Common myeloid progenitor, CD34-positive (primary cell): Measurements from ENCODE around the gene GALR2.

Experiments
- CTCF ChIA-PET: fragments of 350-600 bp; sonication (Branson Sonifier 250); formaldehyde crosslinking; loops from one replicate; lab custom pipeline; 2021; ENCODE audit warnings: antibody characterized with exemption; lab: Charles Lee
- POLR2A ChIA-PET: fragments of 350-600 bp; sonication (Branson Sonifier 250); formaldehyde crosslinking; loops from one replicate; lab custom pipeline; 2021; ENCODE audit warnings: antibody characterized with exemption; lab: Charles Lee
- DNase-seq, 3 donors: peaks; one replicate each; pipeline versions ENCODE4 v3.0.0 to v3.0.0-alpha.2; 2013
- H3K27ac ChIP-seq, 2 experiments: 1 replicate in 1 of 2; 2 replicates in 1 of 2; pipeline ENCODE4 v1.7.0; 2013; ENCODE audit warnings: inconsistent platforms in 2 of 2, low read length in 2 of 2, mild to moderate bottlenecking in 2 of 2, low read depth in 1 of 2, moderate library complexity in 1 of 2; ENCODE audit not compliant: severe bottlenecking in 2 of 2, insufficient read depth in 1 of 2, poor library complexity in 1 of 2
- H3K27me3 ChIP-seq, 5 experiments: replicated peaks in 2 of 5; 1 replicate in 3 of 5; 2 replicates in 2 of 5; pipeline versions ENCODE4 v1.6.1 to v1.7.0; 2013; ENCODE audit warnings: low read length in 4 of 5, mild to moderate bottlenecking in 2 of 5, moderate library complexity in 2 of 5, inconsistent platforms in 1 of 5; ENCODE audit not compliant: insufficient read depth in 5 of 5, control insufficient read depth in 4 of 5
- H3K36me3 ChIP-seq, 4 experiments: 1 replicate in 2 of 4; 2 replicates in 2 of 4; pipeline versions ENCODE4 v1.6.1 to v1.7.0; 2013; ENCODE audit warnings: low read length in 3 of 4, control low read depth in 1 of 4, mild to moderate bottlenecking in 1 of 4; ENCODE audit not compliant: control insufficient read depth in 4 of 4, insufficient read depth in 4 of 4
- H3K4me1 ChIP-seq, 4 experiments: 1 replicate in 3 of 4; 2 replicates in 1 of 4; pipeline versions ENCODE4 v1.6.1 to v1.7.1; 2013; ENCODE audit warnings: low read length in 3 of 4, mild to moderate bottlenecking in 3 of 4, control low read depth in 1 of 4, inconsistent platforms in 1 of 4, moderate library complexity in 1 of 4; ENCODE audit not compliant: control insufficient read depth in 4 of 4, insufficient read depth in 4 of 4; ENCODE audit errors: control extremely low read depth in 1 of 4
- H3K4me3 ChIP-seq, 7 experiments: 1 replicate in 4 of 7; 2 replicates in 3 of 7; pipeline versions ENCODE4 v1.5.1 to v1.7.0; 2013; ENCODE audit warnings: mild to moderate bottlenecking in 7 of 7, low read length in 6 of 7, moderate library complexity in 6 of 7, inconsistent platforms in 2 of 7, low read depth in 2 of 7, control low read depth in 1 of 7; ENCODE audit not compliant: insufficient read depth in 4 of 7, control insufficient read depth in 1 of 7; ENCODE audit errors: extremely low read depth in 1 of 7
- H3K9me3 ChIP-seq, 5 experiments: 1 replicate in 4 of 5; 2 replicates in 1 of 5; pipeline versions ENCODE4 v1.6.1 to v1.7.1; 2013; ENCODE audit warnings: low read length in 4 of 5, mild to moderate bottlenecking in 2 of 5, inconsistent platforms in 1 of 5, low read depth in 1 of 5, moderate library complexity in 1 of 5; ENCODE audit not compliant: control insufficient read depth in 4 of 5, insufficient read depth in 2 of 5; ENCODE audit errors: control extremely low read depth in 1 of 5
- WGBS: methylation state at CpG from one replicate; pipeline ENCODE4 v1.1.5; 2013; ENCODE audit not compliant: insufficient coverage; 5-methylcytosine and 5-hydroxymethylcytosine counted together

GALR2 gene

GRCh38 chr17:76085066-76085730, 10.6 kb downstream of the GALR2 start:
- CTCF ChIA-PET: no interaction called here
- Histone ChIP-seq H3K27ac (no peak overlapping the region), H3K4me1 (peaks cover 0 to 5% (median 3%) of the 10 kb centered on the region in 4 experiments), H3K36me3 (peaks cover 6 to 84% (median 68%) of the 10 kb centered on the region in 4 experiments), H3K27me3 (peaks cover 0 to 6% (median 0%) of the 10 kb centered on the region in 5 experiments), H3K4me3 (no peak overlapping the region), H3K9me3 (no peaks in the 10 kb centered on the region)
- DNase-seq: no peak
- POLR2A ChIA-PET: no interaction called here
- WGBS: 85% methylated on average over 14 of the region's 17 CpGs

DNA sequence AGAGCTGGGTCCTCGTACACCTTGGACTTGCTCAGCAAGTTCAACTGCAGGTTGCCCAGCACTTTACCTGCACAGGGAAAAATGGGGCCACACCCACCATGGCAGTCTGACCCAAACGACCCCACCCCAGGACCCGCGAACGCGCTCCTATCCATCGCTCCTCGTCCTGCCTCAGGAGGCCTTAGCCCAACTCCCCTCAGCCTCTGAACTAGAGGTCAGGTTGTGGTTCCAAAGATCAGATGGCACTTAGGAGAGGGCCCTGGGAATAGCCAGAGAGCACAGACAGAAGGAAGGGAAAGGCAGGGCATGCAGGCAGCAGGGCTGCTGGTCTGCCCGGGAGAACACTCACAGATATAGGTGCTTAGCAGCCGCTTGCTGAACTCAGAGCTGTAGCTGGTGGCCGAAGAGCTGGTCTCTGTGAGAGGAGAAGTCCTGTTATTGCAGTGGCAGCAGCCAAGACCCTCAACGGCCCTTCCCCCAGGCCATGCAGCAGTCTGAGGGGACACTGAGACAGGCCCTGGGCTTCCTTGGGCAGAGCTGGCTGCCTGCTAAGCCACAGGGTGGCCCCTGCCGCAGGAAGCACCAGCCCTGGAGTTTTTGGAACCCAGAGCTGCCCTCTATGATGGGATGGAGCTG, 11.3 kb downstream of the GALR2 start:
- H3K4me3 ChIP-seq: no peak overlapping the region
- no peaks in the 10 kb centered on the region for H3K27me3 ChIP-seq
- ChIA-PET POLR2A (interaction anchor here (0.5 kb wide), 1 partner anchor 122 kb away, joined by 3 read pairs; no protein-coding TSS in a partner anchor), CTCF (no interaction called here)
- no peak overlapping the region for H3K27ac ChIP-seq
- no peaks in the 10 kb centered on the region for H3K4me1 ChIP-seq
- no peaks in the 10 kb centered on the region for H3K9me3 ChIP-seq
- DNase-seq: no peak
- 94% methylated on average over 13 of the region's 13 CpGs for WGBS
- H3K36me3 ChIP-seq: peaks cover 6 to 91% (median 71%) of the 10 kb centered on the region in 4 experiments

DNA sequence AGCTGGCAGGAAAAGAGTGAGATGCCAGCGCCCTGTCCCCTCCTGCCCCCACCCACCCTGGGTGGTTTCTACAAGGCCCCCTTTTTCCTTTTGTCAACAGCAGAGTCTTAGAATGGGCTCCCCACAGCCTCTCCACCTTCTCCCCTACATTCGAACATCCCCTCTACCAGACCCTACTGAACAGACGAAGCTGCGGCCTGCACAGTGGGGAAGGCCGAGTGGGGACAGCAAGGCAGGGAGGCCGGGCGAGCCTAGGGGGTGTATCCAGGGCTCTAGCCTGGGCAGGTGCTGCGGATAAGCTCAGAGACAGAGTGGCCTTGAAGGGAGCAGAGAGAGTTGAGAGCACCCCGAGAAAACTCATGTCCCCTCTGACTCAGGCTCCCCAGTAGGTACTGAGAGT, 11.8 kb downstream of the GALR2 start:
- H3K27ac ChIP-seq: no peak overlapping the region
- DNase-seq: no peak
- ChIA-PET POLR2A (interaction anchor here (0.5 kb wide), 1 partner anchor 123 kb away, joined by 3 read pairs; no protein-coding TSS in a partner anchor), CTCF (no interaction called here)
- no peaks in the 10 kb centered on the region for H3K27me3 ChIP-seq
- H3K4me3 ChIP-seq: no peak overlapping the region
- 93% methylated on average over 8 of the region's 9 CpGs for WGBS
- H3K36me3 ChIP-seq: peaks cover 8 to 96% (median 76%) of the 10 kb centered on the region in 4 experiments
- peaks cover 0 to under 1% (median 0%) of the 10 kb centered on the region in 4 experiments for H3K4me1 ChIP-seq
- no peaks in the 10 kb centered on the region for H3K9me3 ChIP-seq

DNA sequence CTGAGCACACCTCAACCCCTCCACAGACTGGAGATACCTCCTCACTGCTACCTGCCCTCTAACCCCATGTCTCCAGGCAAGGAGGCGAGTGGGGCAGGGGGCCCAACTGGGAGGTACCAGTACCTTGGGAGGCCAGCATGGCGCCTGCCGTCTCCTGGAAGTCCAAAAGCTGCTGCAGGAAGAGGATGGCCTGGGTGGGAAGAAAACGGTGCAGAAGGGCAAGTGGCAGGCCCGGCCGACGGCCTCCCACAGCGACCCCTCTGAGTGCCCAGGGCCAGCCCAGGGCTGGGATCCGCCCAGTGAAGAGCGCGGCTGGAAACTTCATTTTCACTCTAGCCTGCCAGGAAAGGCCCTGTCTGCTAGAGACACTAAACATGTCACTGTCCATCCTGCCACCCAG, 12.9 kb downstream of the GALR2 start:
- H3K36me3 ChIP-seq: peaks cover 9 to 98% (median 79%) of the 10 kb centered on the region in 4 experiments
- ChIA-PET POLR2A (no interaction called here), CTCF (no interaction called here)
- WGBS: 99% methylated on average over 9 of the region's 11 CpGs
- no peak overlapping the region for H3K27ac ChIP-seq
- no peaks in the 10 kb centered on the region for H3K27me3 ChIP-seq
- H3K4me3 ChIP-seq: no peak overlapping the region
- H3K4me1 ChIP-seq: peaks cover 0 to 4% (median 0%) of the 10 kb centered on the region in 4 experiments
- DNase-seq: no peak
- H3K9me3 ChIP-seq: no peaks in the 10 kb centered on the region

DNA sequence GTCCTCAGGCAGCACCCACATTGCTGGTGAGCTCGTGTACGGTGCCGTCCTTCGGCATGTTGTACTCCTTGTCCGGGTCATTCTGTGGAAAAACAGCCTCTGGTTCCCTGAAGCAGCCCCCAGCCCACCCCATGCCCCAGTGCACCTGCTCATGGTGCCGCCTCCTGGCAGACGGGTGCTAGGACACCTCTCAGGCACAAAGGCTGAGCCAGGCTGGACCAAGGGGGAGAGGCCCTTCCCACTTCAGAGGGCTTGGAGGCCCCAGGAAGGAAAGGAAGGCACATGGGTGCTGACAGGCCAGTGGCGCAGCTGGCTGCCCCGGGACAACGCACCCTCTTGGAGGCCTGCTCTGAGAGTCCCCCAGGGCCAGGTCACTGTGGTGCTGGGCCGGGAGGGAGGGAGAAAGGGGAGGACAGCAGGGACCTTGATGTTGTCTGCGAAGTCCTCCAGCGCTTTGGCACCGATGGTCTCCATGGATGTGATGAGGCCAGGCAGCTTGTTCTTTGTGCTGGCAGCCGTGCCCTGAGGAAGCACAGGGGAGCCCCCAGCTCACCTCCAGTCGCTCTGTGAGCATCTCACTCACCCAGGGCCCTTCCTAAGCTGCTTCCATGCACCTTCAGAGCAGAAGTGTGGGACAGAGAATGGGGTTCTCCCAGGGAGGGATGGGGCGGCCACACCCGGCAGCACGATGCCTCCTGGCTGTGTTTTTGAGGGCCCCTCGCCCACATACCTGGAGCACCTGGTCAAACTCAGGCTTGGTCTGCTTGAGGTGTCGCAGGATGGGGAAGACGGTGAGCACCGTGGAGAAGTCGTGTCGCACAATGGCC, 13.7 kb downstream of the GALR2 start:
- H3K27ac ChIP-seq: no peak overlapping the region
- CTCF ChIA-PET: no interaction called here
- H3K9me3 ChIP-seq: no peaks in the 10 kb centered on the region
- H3K4me1 ChIP-seq: peaks cover 0 to 4% (median 0%) of the 10 kb centered on the region in 4 experiments
- WGBS: 99% methylated on average over 13 of the region's 25 CpGs
- peaks cover 9 to 98% (median 80%) of the 10 kb centered on the region in 4 experiments for H3K36me3 ChIP-seq
- no peak overlapping the region for H3K4me3 ChIP-seq
- DNase-seq: no peak
- no peaks in the 10 kb centered on the region for H3K27me3 ChIP-seq
- POLR2A ChIA-PET: no interaction called here

GRCh38 chr17:76088868-76089576, 14.4 kb downstream of the GALR2 start:
- CTCF ChIA-PET: interaction anchor here (1.4 kb wide), 1 partner anchor 80 kb away, joined by 3 read pairs; no protein-coding TSS in a partner anchor
- Histone ChIP-seq H3K4me3 (no peak overlapping the region), H3K9me3 (no peaks in the 10 kb centered on the region), H3K4me1 (peaks cover 0 to 4% (median 0%) of the 10 kb centered on the region in 4 experiments), H3K27ac (no peak overlapping the region), H3K27me3 (no peaks in the 10 kb centered on the region), H3K36me3 (peaks cover 10 to 98% (median 80%) of the 10 kb centered on the region in 4 experiments)
- POLR2A ChIA-PET: no interaction called here
- WGBS: over 99% methylated on average over 20 of the region's 25 CpGs
- no peak for DNase-seq
